ENCODE measurements around the gene DST. TPM values are rescaled to one million over a fixed set of nuclear protein-coding genes. Genes with fewer than 3 reads are reported as not detected.

Gene DST
- total RNA-seq, 1 experiment from 2014 or later = 71.8 TPM

DNA sequence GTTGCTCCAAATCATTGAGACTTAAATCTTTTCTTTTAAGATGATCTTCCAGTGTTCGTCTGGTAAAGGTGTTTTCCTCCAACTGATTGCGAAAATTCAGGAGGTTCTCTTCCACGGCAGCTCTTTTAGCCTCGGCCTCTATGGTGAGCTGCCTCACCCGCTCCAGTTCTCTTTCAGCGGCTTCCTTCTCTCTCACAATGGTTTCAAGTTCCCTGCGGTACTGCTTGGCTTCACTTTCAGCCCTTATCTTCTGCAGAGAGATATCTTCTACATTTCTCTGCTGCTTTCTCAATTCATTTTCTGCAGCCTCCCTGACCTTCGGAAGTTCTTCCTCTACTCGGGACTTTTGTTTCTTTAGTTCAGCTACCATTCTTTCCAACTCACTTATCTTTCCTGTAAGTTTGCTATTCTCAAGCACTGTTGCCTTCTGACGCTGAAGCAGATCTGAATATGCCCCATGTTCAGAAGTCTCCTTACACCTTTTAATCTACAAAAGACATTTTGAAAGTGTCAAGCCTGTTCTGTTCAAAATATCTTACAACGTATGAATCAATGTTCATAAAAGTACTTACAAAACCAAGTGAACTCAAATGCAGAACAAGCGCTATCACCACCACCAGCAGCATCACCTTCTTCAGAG is 22.3 kb downstream of the DST start:
- TF ChIP-seq, protein P1, sequence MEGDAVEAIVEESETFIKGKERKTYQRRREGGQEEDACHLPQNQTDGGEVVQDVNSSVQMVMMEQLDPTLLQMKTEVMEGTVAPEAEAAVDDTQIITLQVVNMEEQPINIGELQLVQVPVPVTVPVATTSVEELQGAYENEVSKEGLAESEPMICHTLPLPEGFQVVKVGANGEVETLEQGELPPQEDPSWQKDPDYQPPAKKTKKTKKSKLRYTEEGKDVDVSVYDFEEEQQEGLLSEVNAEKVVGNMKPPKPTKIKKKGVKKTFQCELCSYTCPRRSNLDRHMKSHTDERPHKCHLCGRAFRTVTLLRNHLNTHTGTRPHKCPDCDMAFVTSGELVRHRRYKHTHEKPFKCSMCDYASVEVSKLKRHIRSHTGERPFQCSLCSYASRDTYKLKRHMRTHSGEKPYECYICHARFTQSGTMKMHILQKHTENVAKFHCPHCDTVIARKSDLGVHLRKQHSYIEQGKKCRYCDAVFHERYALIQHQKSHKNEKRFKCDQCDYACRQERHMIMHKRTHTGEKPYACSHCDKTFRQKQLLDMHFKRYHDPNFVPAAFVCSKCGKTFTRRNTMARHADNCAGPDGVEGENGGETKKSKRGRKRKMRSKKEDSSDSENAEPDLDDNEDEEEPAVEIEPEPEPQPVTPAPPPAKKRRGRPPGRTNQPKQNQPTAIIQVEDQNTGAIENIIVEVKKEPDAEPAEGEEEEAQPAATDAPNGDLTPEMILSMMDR (conservative IDR thresholded peaks at IDR 0.05; ENCODE audit: low read depth, low read length) = no peak
- TF ChIP-seq EZH2 (IDR thresholded peaks at IDR 0.05; ENCODE audit: borderline replicate concordance, low read depth, low read length, poor library complexity, severe bottlenecking) = no peak
- H3K9me3 ChIP-seq (ENCODE audit: low read depth, low read length, poor library complexity, severe bottlenecking) = no peaks in the 10 kb centered on the region
- H3K27ac ChIP-seq (ENCODE audit: low read depth, low read length, poor library complexity, severe bottlenecking) = no peak overlapping the region
- no peak for DNase-seq (ENCODE audit: low spot score)
- no peaks in the 10 kb centered on the region for H3K4me1 ChIP-seq (ENCODE audit: insufficient read depth, low read length, poor library complexity, severe bottlenecking)
- BruUV-seq (replicated peaks) = no TSS peak
- H3K4me3 ChIP-seq (ENCODE audit: low read depth, low read length, poor library complexity, severe bottlenecking) = no peak overlapping the region
- intact Hi-C loops (cut with micrococcal nuclease; ENCODE audit: unreplicated experiment) = no loop called here
- peaks cover 3% of the 10 kb centered on the region for H3K36me3 ChIP-seq (ENCODE audit: insufficient read depth, low read length, poor library complexity, severe bottlenecking)
- POLR2A ChIA-PET (ENCODE audit: low non-redundant PET) = no interaction called here
- CTCF ChIA-PET = no interaction called here
- H3K27me3 ChIP-seq (replicated peaks; ENCODE audit: insufficient read depth, low read depth, low read length, poor library complexity) = no peaks in the 10 kb centered on the region

DNA sequence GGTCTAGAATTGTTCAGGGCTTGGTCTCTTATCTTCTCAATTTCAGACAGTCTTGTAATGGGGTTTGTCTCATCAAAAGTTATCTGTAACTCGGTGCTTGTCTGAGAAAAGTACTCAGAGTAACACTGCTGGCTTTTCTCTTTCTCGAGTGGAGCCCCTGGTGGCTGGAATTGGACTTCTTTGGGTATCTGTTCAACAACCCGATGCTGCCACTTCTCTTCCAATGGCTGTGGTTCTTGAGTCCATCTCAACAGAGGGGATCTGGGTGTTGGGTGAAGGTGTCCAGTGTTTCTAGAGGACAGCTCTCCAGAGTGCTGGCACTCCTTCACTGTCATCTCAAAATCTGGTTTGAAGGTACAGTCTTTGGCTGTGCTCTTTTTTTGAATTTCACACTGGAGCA is 24.6 kb downstream of the DST start:
- Histone ChIP-seq H3K36me3 (ENCODE audit: insufficient read depth, low read length, poor library complexity, severe bottlenecking) (no peaks in the 10 kb centered on the region), H3K27ac (ENCODE audit: low read depth, low read length, poor library complexity, severe bottlenecking) (no peak overlapping the region), H3K4me1 (ENCODE audit: insufficient read depth, low read length, poor library complexity, severe bottlenecking) (no peaks in the 10 kb centered on the region), H3K9me3 (ENCODE audit: low read depth, low read length, poor library complexity, severe bottlenecking) (no peaks in the 10 kb centered on the region), H3K4me3 (ENCODE audit: low read depth, low read length, poor library complexity, severe bottlenecking) (no peak overlapping the region), H3K27me3 (replicated peaks; ENCODE audit: insufficient read depth, low read depth, low read length, poor library complexity) (no peaks in the 10 kb centered on the region)
- ChIA-PET POLR2A (ENCODE audit: low non-redundant PET) (no interaction called here), CTCF (no interaction called here)
- no peak for TF ChIP-seq EZH2 (IDR thresholded peaks at IDR 0.05; ENCODE audit: borderline replicate concordance, low read depth, low read length, poor library complexity, severe bottlenecking)
- TF ChIP-seq, protein P1 (conservative IDR thresholded peaks at IDR 0.05; ENCODE audit: low read depth, low read length) = peak; percentile 34
- peak; percentile 7 for DNase-seq (ENCODE audit: low spot score)
- intact Hi-C loops (cut with micrococcal nuclease; ENCODE audit: unreplicated experiment) = no loop called here
- no TSS peak for BruUV-seq (replicated peaks)

DNA sequence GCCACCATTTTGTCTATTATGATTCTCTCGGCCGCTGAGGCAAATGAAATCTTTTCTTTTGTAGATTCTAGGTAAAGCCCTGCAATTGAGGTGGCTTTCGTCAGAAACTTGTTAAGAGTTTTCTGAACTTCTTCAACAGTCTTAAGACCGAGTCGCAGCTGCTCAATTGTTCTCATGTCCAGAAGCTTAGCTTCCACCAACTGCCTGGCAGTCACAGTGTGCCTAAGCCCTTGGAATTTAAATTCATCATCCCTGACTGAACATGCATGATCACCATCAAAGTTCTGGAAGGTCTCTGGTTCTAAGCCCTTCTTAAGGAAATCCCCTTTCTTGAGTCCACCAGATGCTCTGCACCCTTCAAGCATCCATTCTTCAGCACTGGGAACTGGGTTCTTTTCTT is 25.7 kb downstream of the DST start:
- H3K4me3 ChIP-seq (ENCODE audit: low read depth, low read length, poor library complexity, severe bottlenecking) = no peak overlapping the region
- H3K36me3 ChIP-seq (ENCODE audit: insufficient read depth, low read length, poor library complexity, severe bottlenecking) = no peaks in the 10 kb centered on the region
- intact Hi-C loops (cut with micrococcal nuclease; ENCODE audit: unreplicated experiment) = no loop called here
- no peak for DNase-seq (ENCODE audit: low spot score)
- POLR2A ChIA-PET (ENCODE audit: low non-redundant PET) = no interaction called here
- H3K9me3 ChIP-seq (ENCODE audit: low read depth, low read length, poor library complexity, severe bottlenecking) = no peaks in the 10 kb centered on the region
- no peaks in the 10 kb centered on the region for H3K4me1 ChIP-seq (ENCODE audit: insufficient read depth, low read length, poor library complexity, severe bottlenecking)
- TF ChIP-seq, protein P1 (conservative IDR thresholded peaks at IDR 0.05; ENCODE audit: low read depth, low read length) = no peak
- TF ChIP-seq EZH2 (IDR thresholded peaks at IDR 0.05; ENCODE audit: borderline replicate concordance, low read depth, low read length, poor library complexity, severe bottlenecking) = no peak
- BruUV-seq (replicated peaks) = no TSS peak
- no peaks in the 10 kb centered on the region for H3K27me3 ChIP-seq (replicated peaks; ENCODE audit: insufficient read depth, low read depth, low read length, poor library complexity)
- CTCF ChIA-PET = no interaction called here
- H3K27ac ChIP-seq (ENCODE audit: low read depth, low read length, poor library complexity, severe bottlenecking) = no peak overlapping the region
